Upper lobe of right lung (tissue), 1 donor: ENCODE measurements around the gene PCK1. TPM values are rescaled to one million over a fixed set of nuclear protein-coding genes. Genes with fewer than 3 reads are reported as not detected.

Experiments used
- ATAC-seq: fragments of 200-7000 bp; cut with Tn5 transposase; one replicate; pipeline ENCODE4 v1.9.1; 2020; ENCODE audit warnings: mild to moderate bottlenecking, moderate library complexity
- DNase-seq: peaks from one replicate; pipeline ENCODE4 v3.0.0-alpha.2; 2020
- H3K27ac ChIP-seq: fragments of 200-600 bp; one replicate; pipeline ENCODE4 v1.8.0; 2022
- H3K27me3 ChIP-seq: fragments of 200-600 bp; one replicate; pipeline ENCODE4 v1.8.0; 2022; ENCODE audit warnings: mild to moderate bottlenecking
- H3K36me3 ChIP-seq: fragments of 200-600 bp; one replicate; pipeline ENCODE4 v1.8.0; 2022
- H3K4me1 ChIP-seq: fragments of 200-600 bp; one replicate; pipeline ENCODE4 v1.8.0; 2022
- H3K4me3 ChIP-seq: fragments of 200-600 bp; one replicate; pipeline ENCODE4 v1.8.0; 2022; ENCODE audit warnings: mild to moderate bottlenecking
- H3K9me3 ChIP-seq: fragments of 200-600 bp; one replicate; pipeline ENCODE4 v1.8.0; 2022
- CTCF ChIP-seq: fragments of 200-600 bp; IDR thresholded peaks from one replicate; pipeline ENCODE4 v1.8.0; 2022; ENCODE audit warnings: antibody characterized with exemption
- intact Hi-C: fragments of 100-400 bp; cut with DNase I; formaldehyde crosslinking; loops from one replicate; pipeline ENCODE4 v1.11.0; 2022
- total RNA-seq: library from RNA; stranded (reverse); fragmentation: NEBNext Ultra II Directional; extraction: Animal tissue kit (Norgen Biotek cat#: 25700); gene quantifications from one replicate; pipeline ENCODE4 v1.2.1, GENCODE V29; 2021
- donor health status: DM: no; HTN: yes; CAD: no; lungs with severe emphysema.

The PCK1 gene
- total RNA-seq, 1 donor from 2014 or later, result 4.7 TPM

GRCh38 chr20:57596358-57596757 lies 35.4 kb downstream of the PCK1 start:
- no peak for DNase-seq
- no peak for ATAC-seq
- intact Hi-C loops, result loop anchor here (5.0 to 10.0 kb wide), 2 partner anchors 222 to 611 kb away; no protein-coding TSS in a partner anchor
- no peaks in the 10 kb centered on the region for H3K9me3 ChIP-seq
- no peak overlapping the region for H3K4me3 ChIP-seq
- TF ChIP-seq CTCF, result no peak
- no peak overlapping the region for H3K27ac ChIP-seq
- no peaks in the 10 kb centered on the region for H3K36me3 ChIP-seq
- H3K4me1 ChIP-seq, result peaks cover 7% of the 10 kb centered on the region
- H3K27me3 ChIP-seq, result no peaks in the 10 kb centered on the region

- ATAC-seq (peak; percentile 86), DNase-seq (peak; percentile 84)
- TF ChIP-seq CTCF, result peak; percentile 95
- no peak overlapping the region for H3K27ac ChIP-seq
- H3K4me1 ChIP-seq, result peaks cover 7% of the 10 kb centered on the region
- intact Hi-C loops, result loop anchor here (5.0 to 10.0 kb wide), 2 partner anchors 222 to 610 kb away; no protein-coding TSS in a partner anchor
- H3K4me3 ChIP-seq, result no peak overlapping the region
- H3K36me3 ChIP-seq, result no peaks in the 10 kb centered on the region
- H3K9me3 ChIP-seq, result no peaks in the 10 kb centered on the region
- no peaks in the 10 kb centered on the region for H3K27me3 ChIP-seq
Observed at GRCh38 chr20:57596998-57597939, 36.4 kb downstream of the PCK1 start.

GRCh38 chr20:57598060-57598459 lies 37.1 kb downstream of the PCK1 start:
- no peaks in the 10 kb centered on the region for H3K36me3 ChIP-seq
- DNase-seq (no peak), ATAC-seq (no peak)
- no peak for TF ChIP-seq CTCF
- H3K4me1 ChIP-seq, result peaks cover 7% of the 10 kb centered on the region
- no peaks in the 10 kb centered on the region for H3K27me3 ChIP-seq
- intact Hi-C loops, result loop anchor here (5.0 to 10.0 kb wide), 2 partner anchors 223 to 609 kb away; no protein-coding TSS in a partner anchor
- no peak overlapping the region for H3K4me3 ChIP-seq
- no peaks in the 10 kb centered on the region for H3K9me3 ChIP-seq
- no peak overlapping the region for H3K27ac ChIP-seq

GRCh38 chr20:57598491-57598890 lies 37.6 kb downstream of the PCK1 start:
- TF ChIP-seq CTCF, result no peak
- ATAC-seq (no peak), DNase-seq (no peak)
- Histone ChIP-seq H3K36me3 (no peaks in the 10 kb centered on the region), H3K4me3 (no peak overlapping the region), H3K27ac (no peak overlapping the region), H3K4me1 (peaks cover 7% of the 10 kb centered on the region), H3K9me3 (no peaks in the 10 kb centered on the region), H3K27me3 (no peaks in the 10 kb centered on the region)
- intact Hi-C loops, result loop anchor here (5.0 to 10.0 kb wide), 2 partner anchors 224 to 609 kb away; no protein-coding TSS in a partner anchor

GRCh38 chr20:57600320-57601210 lies 39.7 kb downstream of the PCK1 start:
- no peak for DNase-seq
- intact Hi-C loops, result no loop called here

More at GRCh38 chr20:57600320-57601210, 39.7 kb downstream of the PCK1 start:
- TF ChIP-seq CTCF, result no peak
- peaks cover 7% of the 10 kb centered on the region for H3K4me1 ChIP-seq
- ATAC-seq, result no peak
- H3K4me3 ChIP-seq, result no peak overlapping the region
- no peak overlapping the region for H3K27ac ChIP-seq
- H3K27me3 ChIP-seq, result no peaks in the 10 kb centered on the region
- no peaks in the 10 kb centered on the region for H3K36me3 ChIP-seq
- H3K9me3 ChIP-seq, result no peaks in the 10 kb centered on the region
